Testis (tissue), 3 donors: ENCODE results near the gene PDE7B. TPM values are rescaled to one million over a fixed set of nuclear protein-coding genes. Genes with fewer than 3 reads are reported as not detected.

Source experiments
- DNase-seq: peaks from one replicate; pipeline ENCODE4 v3.0.0-alpha.2; 2019
- H3K27ac ChIP-seq, 2 donors: fragments of 200-600 bp; sonication (generic); one replicate each; pipeline ENCODE4 v1.5.1; 2019
- H3K27me3 ChIP-seq: fragments of 200-600 bp; sonication (generic); one replicate; pipeline ENCODE4 v1.5.1; 2019
- H3K36me3 ChIP-seq: fragments of 200-600 bp; sonication (generic); one replicate; pipeline ENCODE4 v1.5.1; 2017; ENCODE audit warnings: low read depth; ENCODE audit errors: missing control alignments
- H3K4me1 ChIP-seq: fragments of 200-600 bp; sonication (generic); one replicate; pipeline ENCODE4 v1.5.1; 2019
- H3K4me3 ChIP-seq, 2 donors: fragments of 200-600 bp; sonication (generic); one replicate each; pipeline ENCODE4 v1.5.1; 2017 to 2019
- H3K9me3 ChIP-seq: fragments of 200-600 bp; sonication (generic); one replicate; pipeline ENCODE4 v1.5.1; 2017
- CTCF ChIP-seq, 3 experiments: fragments of 450-650 bp in 2 of 3; fragments of 200-600 bp in 1 of 3; sonication (generic) in 1 of 3; IDR thresholded peaks; one replicate each; pipeline ENCODE4 v1.5.1; 2016 to 2019; ENCODE audit warnings: antibody characterized with exemption in 3 of 3, mild to moderate bottlenecking in 2 of 3, moderate library complexity in 1 of 3
- POLR2A ChIP-seq: fragments of 450-650 bp; IDR thresholded peaks from one replicate; pipeline ENCODE4 v1.6.1; 2017; ENCODE audit warnings: antibody characterized with exemption, mild to moderate bottlenecking, moderate library complexity
- WGBS, 2 donors: methylation state at CpG; one replicate each; pipeline ENCODE4 v1.1.5; 2018; 5-methylcytosine and 5-hydroxymethylcytosine counted together
- intact Hi-C: fragments of 100-400 bp; cut with DNase I; formaldehyde crosslinking; loops from one replicate; pipeline ENCODE4 v1.15.1; 2023; ENCODE audit warnings: low total_unique reads
- polyA plus RNA-seq: library from polyadenylated mRNA; stranded (reverse); fragments of 350-450 nt; fragmentation: Illumina TruSeq; extraction: RNeasy Lipid Tissue Mini Kit (QIAGEN cat#74804); gene quantifications from one replicate; pipeline ENCODE4 v1.2.3, GENCODE V29; 2014; ENCODE audit warnings: low read depth, low replicate concordance; ENCODE audit not compliant: insufficient read depth
- total RNA-seq, 2 donors: library from RNA; depleted of rRNA; stranded (reverse); fragments of >200 nt; gene quantifications; one replicate each; pipeline ENCODE4 v1.2.3, GENCODE V29; 2016

The PDE7B gene
- total and polyA plus RNA-seq, 3 donors from 2014 or later: 3.7 to 6.9 (median 4.4) TPM

- no peak for TF ChIP-seq POLR2A
- TF ChIP-seq CTCF (IDR thresholded peaks at IDR 0.05): no peak
- DNase-seq: no peak
- H3K4me1 ChIP-seq: no peaks in the 10 kb centered on the region
- no peaks in the 10 kb centered on the region for H3K36me3 ChIP-seq
- no peaks in the 10 kb centered on the region for H3K9me3 ChIP-seq
- intact Hi-C loops: no loop called here
- H3K27me3 ChIP-seq: no peaks in the 10 kb centered on the region
- no peak overlapping the region for H3K27ac ChIP-seq
- no peak overlapping the region for H3K4me3 ChIP-seq
- WGBS, 2 donors: 49 to 72% methylated on average over 10 of the region's 10 CpGs
Measured at GRCh38 chr6:136067731-136068341, 216.3 kb downstream of the PDE7B start.

GRCh38 chr6:136069119-136069518, 217.6 kb downstream of the PDE7B start:
- Histone ChIP-seq H3K36me3 (no peaks in the 10 kb centered on the region), H3K4me1 (no peaks in the 10 kb centered on the region), H3K9me3 (no peaks in the 10 kb centered on the region), H3K27me3 (no peaks in the 10 kb centered on the region), H3K4me3 (no peak overlapping the region), H3K27ac (no peak overlapping the region)
- WGBS, 2 donors: 60 to 76% methylated on average over 2 of the region's 2 CpGs
- DNase-seq: no peak
- intact Hi-C loops: no loop called here
- TF ChIP-seq POLR2A: no peak
- TF ChIP-seq CTCF (IDR thresholded peaks at IDR 0.05): no peak

GRCh38 chr6:136070815-136071214, 219.3 kb downstream of the PDE7B start:
- H3K27ac ChIP-seq: no peak overlapping the region
- H3K4me3 ChIP-seq: no peak overlapping the region
- no peak for TF ChIP-seq CTCF (IDR thresholded peaks at IDR 0.05)
- TF ChIP-seq POLR2A: no peak
- intact Hi-C loops: no loop called here
- H3K4me1 ChIP-seq: no peaks in the 10 kb centered on the region
- 92 to 96% methylated on average over 5 of the region's 5 CpGs for WGBS, 2 donors
- no peaks in the 10 kb centered on the region for H3K27me3 ChIP-seq
- no peaks in the 10 kb centered on the region for H3K9me3 ChIP-seq
- no peaks in the 10 kb centered on the region for H3K36me3 ChIP-seq
- DNase-seq: no peak

- H3K9me3 ChIP-seq: no peaks in the 10 kb centered on the region
- no peak overlapping the region for H3K4me3 ChIP-seq
- H3K27me3 ChIP-seq: no peaks in the 10 kb centered on the region
- DNase-seq: no peak
- H3K4me1 ChIP-seq: no peaks in the 10 kb centered on the region
- no peak overlapping the region for H3K27ac ChIP-seq
- TF ChIP-seq CTCF (IDR thresholded peaks at IDR 0.05) (no peak), POLR2A (no peak)
- 96% methylated on average over 7 of the region's 7 CpGs for WGBS, 2 donors
- no peaks in the 10 kb centered on the region for H3K36me3 ChIP-seq
- intact Hi-C loops: no loop called here
Measured at GRCh38 chr6:136072691-136073090, 221.2 kb downstream of the PDE7B start.

GRCh38 chr6:136073216-136073615, 221.7 kb downstream of the PDE7B start:
- Histone ChIP-seq H3K36me3 (no peaks in the 10 kb centered on the region), H3K9me3 (no peaks in the 10 kb centered on the region), H3K27me3 (no peaks in the 10 kb centered on the region), H3K4me3 (no peak overlapping the region), H3K4me1 (no peaks in the 10 kb centered on the region), H3K27ac (no peak overlapping the region)
- TF ChIP-seq POLR2A (no peak), CTCF (IDR thresholded peaks at IDR 0.05) (no peak)
- no peak for DNase-seq
- intact Hi-C loops: no loop called here
- WGBS, 2 donors: 93% methylated on average over 5 of the region's 5 CpGs
